ENCODE data around the gene SUPT4H1.

SUPT4H1 gene

DNA sequence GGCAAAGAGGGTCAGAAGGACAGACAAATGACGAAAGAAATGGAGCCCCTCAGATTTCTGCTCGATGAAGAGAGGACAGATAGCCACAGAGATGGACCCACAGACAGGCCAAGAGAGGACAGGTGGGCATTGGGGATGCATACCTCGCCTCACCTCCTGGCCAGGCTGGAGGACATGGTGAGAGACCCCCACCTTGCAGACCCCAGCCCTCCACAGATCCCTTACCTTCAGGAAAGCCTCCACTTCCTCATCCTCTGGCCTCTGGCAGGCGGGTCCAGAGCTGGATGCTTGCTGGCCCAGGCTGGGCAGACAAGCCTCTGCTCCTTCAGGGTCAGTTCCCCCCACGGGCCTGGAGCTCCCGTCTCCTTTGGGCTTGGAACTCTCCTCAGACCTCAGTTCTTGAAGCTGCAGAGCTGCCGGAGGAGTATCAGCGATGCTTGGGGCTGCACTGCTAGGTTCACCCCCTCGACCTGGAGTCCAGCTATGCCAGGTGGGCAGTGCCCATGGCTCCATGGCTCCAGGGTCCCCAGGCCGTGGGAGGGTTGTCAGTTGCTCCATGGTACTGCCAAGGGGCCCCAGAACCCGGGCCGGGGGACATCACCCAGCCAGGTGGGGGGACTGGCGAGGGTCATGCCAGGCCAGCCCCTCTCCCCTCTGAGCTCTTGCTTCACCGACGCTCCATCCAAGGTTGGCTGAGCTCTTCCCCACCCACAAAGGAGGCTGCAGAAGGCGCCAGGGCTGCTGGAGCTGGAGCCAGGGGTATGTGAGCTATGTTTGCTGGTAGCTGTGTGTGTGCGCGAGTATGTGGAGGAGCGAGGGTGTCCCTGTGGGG is 24.4 kb downstream of the SUPT4H1 start:
- Histone ChIP-seq H3K4me1 (ENCODE audit: control extremely low read depth in 1 of 4, control insufficient read depth in 4 of 4, insufficient read depth in 4 of 4, low read length in 3 of 4) (peaks cover 13 to 71% (median 63%) of the 10 kb centered on the region in 4 experiments), H3K36me3 (ENCODE audit: control insufficient read depth in 4 of 4, insufficient read depth in 4 of 4, low read length in 3 of 4) (peaks cover 0 to 32% (median 18%) of the 10 kb centered on the region in 4 experiments), H3K4me3 (ENCODE audit: control insufficient read depth in 1 of 7, extremely low read depth in 1 of 7, insufficient read depth in 4 of 7, low read depth in 2 of 7, low read length in 6 of 7) (peak overlapping the region in 6 of 7 experiments; percentile 8 to 100 (median 88)), H3K27me3 (replicated peaks in 2 of 5; ENCODE audit: control insufficient read depth in 4 of 5, insufficient read depth in 5 of 5, low read length in 4 of 5) (peaks cover 0 to 10% (median 2%) of the 10 kb centered on the region in 5 experiments), H3K9me3 (ENCODE audit: control extremely low read depth in 1 of 5, control insufficient read depth in 4 of 5, insufficient read depth in 2 of 5, low read depth in 1 of 5, low read length in 4 of 5) (peaks cover 0 to 3% (median 0%) of the 10 kb centered on the region in 5 experiments), H3K27ac (ENCODE audit: insufficient read depth in 1 of 2, low read depth in 1 of 2, low read length in 2 of 2, poor library complexity in 1 of 2, severe bottlenecking in 2 of 2) (no peak overlapping the region)
- CTCF ChIA-PET = interaction anchor here (0.8 to 4.0 kb wide), 16 partner anchors 9 to 90 kb away, joined by 3 to 43 read pairs (median 4); partner anchors contain the start of gene SUPT4H1
- WGBS (ENCODE audit: insufficient coverage) = 58% methylated on average over 16 of the region's 19 CpGs
- POLR2A ChIA-PET = interaction anchor here (0.6 to 3.4 kb wide), 10 partner anchors 10 to 90 kb away, joined by 3 to 16 read pairs (median 4); partner anchors contain the start of genes RNF43 and SUPT4H1
- no peak for DNase-seq

DNA sequence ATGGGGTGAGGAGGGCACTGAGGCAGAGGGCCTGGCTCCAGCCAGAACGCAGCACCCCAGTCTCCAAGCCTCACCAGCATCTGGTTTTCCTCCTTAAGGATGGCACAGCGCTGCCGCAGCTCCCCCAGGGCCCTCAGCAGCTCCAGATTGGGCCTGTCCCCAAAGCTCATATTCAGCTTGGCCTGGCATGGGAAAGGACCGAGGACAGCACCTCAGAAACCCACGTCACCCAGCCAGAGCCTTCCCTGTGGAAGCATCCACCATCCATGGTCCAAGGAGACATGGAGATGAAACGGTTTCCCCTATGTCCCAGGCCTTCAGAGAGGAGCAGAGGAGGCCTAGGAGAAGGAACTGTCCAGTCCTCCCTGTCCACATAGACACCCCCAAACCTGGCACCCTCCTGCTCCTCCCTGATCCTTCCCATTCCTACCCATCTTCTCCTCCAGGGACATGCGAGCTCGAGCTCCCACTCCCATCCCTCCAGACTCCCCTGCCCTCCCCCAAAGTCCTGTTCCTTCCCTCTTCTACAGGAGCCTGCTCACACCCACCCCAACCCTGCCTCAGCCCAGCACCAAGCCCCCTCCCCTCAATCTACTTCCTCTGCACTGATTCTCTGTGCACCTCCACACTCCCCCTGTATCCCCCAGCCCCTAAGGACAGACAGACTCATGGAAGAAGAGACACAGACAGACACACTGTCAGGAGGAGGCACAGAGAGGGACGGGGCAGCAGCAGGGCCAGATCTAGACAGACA is 25.2 kb downstream of the SUPT4H1 start:
- 96% methylated on average over 9 of the region's 9 CpGs for WGBS (ENCODE audit: insufficient coverage)
- Histone ChIP-seq H3K36me3 (ENCODE audit: control insufficient read depth in 4 of 4, insufficient read depth in 4 of 4, low read length in 3 of 4) (peaks cover 0 to 36% (median 17%) of the 10 kb centered on the region in 4 experiments), H3K4me1 (ENCODE audit: control extremely low read depth in 1 of 4, control insufficient read depth in 4 of 4, insufficient read depth in 4 of 4, low read length in 3 of 4) (peaks cover 13 to 71% (median 62%) of the 10 kb centered on the region in 4 experiments), H3K4me3 (ENCODE audit: control insufficient read depth in 1 of 7, extremely low read depth in 1 of 7, insufficient read depth in 4 of 7, low read depth in 2 of 7, low read length in 6 of 7) (peak overlapping the region in 3 of 7 experiments; percentile 34 to 100 (median 78)), H3K9me3 (ENCODE audit: control extremely low read depth in 1 of 5, control insufficient read depth in 4 of 5, insufficient read depth in 2 of 5, low read depth in 1 of 5, low read length in 4 of 5) (peaks cover 0 to 3% (median 0%) of the 10 kb centered on the region in 5 experiments), H3K27ac (ENCODE audit: insufficient read depth in 1 of 2, low read depth in 1 of 2, low read length in 2 of 2, poor library complexity in 1 of 2, severe bottlenecking in 2 of 2) (no peak overlapping the region), H3K27me3 (replicated peaks in 2 of 5; ENCODE audit: control insufficient read depth in 4 of 5, insufficient read depth in 5 of 5, low read length in 4 of 5) (peaks cover 0 to 10% (median 2%) of the 10 kb centered on the region in 5 experiments)
- no peak for DNase-seq
- CTCF ChIA-PET = interaction anchor here (0.8 to 4.0 kb wide), 15 partner anchors 9 to 91 kb away, joined by 3 to 43 read pairs (median 4); partner anchors contain the start of gene SUPT4H1
- POLR2A ChIA-PET = interaction anchor here (0.7 to 3.4 kb wide), 8 partner anchors 9 to 91 kb away, joined by 3 to 16 read pairs (median 5); partner anchors contain the start of genes RNF43 and SUPT4H1

DNA sequence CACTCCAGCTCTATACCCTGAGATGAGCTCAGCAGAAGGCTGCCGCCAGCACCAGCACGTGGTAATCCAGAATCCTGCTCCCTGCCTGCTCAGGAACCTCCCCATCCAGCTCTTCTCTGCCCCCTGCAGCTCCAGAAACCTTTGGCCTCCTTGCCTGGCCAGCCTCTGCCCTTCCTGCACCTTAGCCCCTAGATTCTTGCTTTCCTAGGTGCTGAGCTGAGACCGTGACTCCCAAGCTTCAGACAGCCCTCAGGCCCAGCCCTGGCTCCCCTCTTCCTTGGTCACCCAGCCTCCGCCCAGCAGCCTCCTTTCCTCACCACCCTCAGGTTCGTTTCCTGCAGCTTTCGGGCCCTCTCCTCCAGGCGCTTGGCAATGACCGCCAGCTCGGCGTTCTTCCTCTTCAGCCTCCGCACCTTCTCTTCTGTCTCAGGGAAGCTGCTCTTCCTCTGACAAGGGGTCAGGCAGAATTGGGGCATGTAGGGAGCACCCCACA is 26.0 kb downstream of the SUPT4H1 start:
- Histone ChIP-seq H3K27me3 (replicated peaks in 2 of 5; ENCODE audit: control insufficient read depth in 4 of 5, insufficient read depth in 5 of 5, low read length in 4 of 5) (peaks cover 0 to 10% (median 2%) of the 10 kb centered on the region in 5 experiments), H3K27ac (ENCODE audit: insufficient read depth in 1 of 2, low read depth in 1 of 2, low read length in 2 of 2, poor library complexity in 1 of 2, severe bottlenecking in 2 of 2) (no peak overlapping the region), H3K36me3 (ENCODE audit: control insufficient read depth in 4 of 4, insufficient read depth in 4 of 4, low read length in 3 of 4) (peaks cover 0 to 33% (median 14%) of the 10 kb centered on the region in 4 experiments), H3K4me3 (ENCODE audit: control insufficient read depth in 1 of 7, extremely low read depth in 1 of 7, insufficient read depth in 4 of 7, low read depth in 2 of 7, low read length in 6 of 7) (peak overlapping the region in 2 of 7 experiments; percentile 5 to 100), H3K9me3 (ENCODE audit: control extremely low read depth in 1 of 5, control insufficient read depth in 4 of 5, insufficient read depth in 2 of 5, low read depth in 1 of 5, low read length in 4 of 5) (peaks cover 0 to 2% (median 0%) of the 10 kb centered on the region in 5 experiments), H3K4me1 (ENCODE audit: control extremely low read depth in 1 of 4, control insufficient read depth in 4 of 4, insufficient read depth in 4 of 4, low read length in 3 of 4) (peaks cover 13 to 71% (median 62%) of the 10 kb centered on the region in 4 experiments)
- ChIA-PET POLR2A (interaction anchor here (0.7 to 1.9 kb wide), 5 partner anchors 8 to 298 kb away, joined by 3 to 6 read pairs (median 3); partner anchors contain the start of gene SUPT4H1), CTCF (interaction anchor here (0.6 to 4.0 kb wide), 10 partner anchors 9 to 92 kb away, joined by 3 to 43 read pairs (median 4); partner anchors contain the start of gene SUPT4H1)
- 82% methylated on average over 11 of the region's 11 CpGs for WGBS (ENCODE audit: insufficient coverage)
- peak in 1 of 3 donors; percentile 17 for DNase-seq

DNA sequence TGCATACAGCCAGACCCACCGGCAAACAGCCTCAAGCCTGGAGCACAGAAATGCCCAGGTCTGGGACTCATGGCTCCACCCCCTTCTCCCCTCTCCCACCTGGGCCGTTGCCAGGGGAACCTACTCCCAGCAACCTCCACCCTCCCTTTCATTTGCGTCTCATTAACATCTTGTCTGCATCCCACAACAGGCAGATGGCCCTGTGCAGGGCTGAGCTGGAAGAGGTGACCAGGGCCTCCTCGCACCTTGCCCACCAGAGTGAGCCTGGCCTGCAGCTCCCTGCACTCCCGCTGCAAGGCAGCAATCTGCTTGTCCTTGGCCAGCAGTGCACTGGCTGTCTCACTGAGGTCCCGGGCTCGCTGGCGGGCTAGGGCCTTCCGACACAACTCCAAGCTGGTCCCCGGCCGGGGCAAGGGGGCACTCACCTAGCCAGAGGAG is 26.7 kb downstream of the SUPT4H1 start:
- no peaks in the 10 kb centered on the region for H3K9me3 ChIP-seq (ENCODE audit: control extremely low read depth in 1 of 5, control insufficient read depth in 4 of 5, insufficient read depth in 2 of 5, low read depth in 1 of 5, low read length in 4 of 5)
- H3K27me3 ChIP-seq (replicated peaks in 2 of 5; ENCODE audit: control insufficient read depth in 4 of 5, insufficient read depth in 5 of 5, low read length in 4 of 5) = peaks cover 0 to 10% (median 2%) of the 10 kb centered on the region in 5 experiments
- WGBS (ENCODE audit: insufficient coverage) = 82% methylated on average over 6 of the region's 11 CpGs
- peaks cover 0 to 31% (median 7%) of the 10 kb centered on the region in 4 experiments for H3K36me3 ChIP-seq (ENCODE audit: control insufficient read depth in 4 of 4, insufficient read depth in 4 of 4, low read length in 3 of 4)
- DNase-seq = no peak
- H3K4me3 ChIP-seq (ENCODE audit: control insufficient read depth in 1 of 7, extremely low read depth in 1 of 7, insufficient read depth in 4 of 7, low read depth in 2 of 7, low read length in 6 of 7) = peak overlapping the region in 4 of 7 experiments; percentile 0 to 80 (median 69)
- peaks cover 12 to 64% (median 61%) of the 10 kb centered on the region in 4 experiments for H3K4me1 ChIP-seq (ENCODE audit: control extremely low read depth in 1 of 4, control insufficient read depth in 4 of 4, insufficient read depth in 4 of 4, low read length in 3 of 4)
- no peak overlapping the region for H3K27ac ChIP-seq (ENCODE audit: insufficient read depth in 1 of 2, low read depth in 1 of 2, low read length in 2 of 2, poor library complexity in 1 of 2, severe bottlenecking in 2 of 2)
- CTCF ChIA-PET = interaction anchor here (0.6 to 4.0 kb wide), 8 partner anchors 8 to 53 kb away, joined by 3 to 43 read pairs (median 4); partner anchors contain the start of gene SUPT4H1
- POLR2A ChIA-PET = interaction anchor here (0.7 to 1.9 kb wide), 4 partner anchors 12 to 299 kb away, joined by 3 to 6 read pairs (median 4); partner anchors contain the start of gene SUPT4H1

DNA sequence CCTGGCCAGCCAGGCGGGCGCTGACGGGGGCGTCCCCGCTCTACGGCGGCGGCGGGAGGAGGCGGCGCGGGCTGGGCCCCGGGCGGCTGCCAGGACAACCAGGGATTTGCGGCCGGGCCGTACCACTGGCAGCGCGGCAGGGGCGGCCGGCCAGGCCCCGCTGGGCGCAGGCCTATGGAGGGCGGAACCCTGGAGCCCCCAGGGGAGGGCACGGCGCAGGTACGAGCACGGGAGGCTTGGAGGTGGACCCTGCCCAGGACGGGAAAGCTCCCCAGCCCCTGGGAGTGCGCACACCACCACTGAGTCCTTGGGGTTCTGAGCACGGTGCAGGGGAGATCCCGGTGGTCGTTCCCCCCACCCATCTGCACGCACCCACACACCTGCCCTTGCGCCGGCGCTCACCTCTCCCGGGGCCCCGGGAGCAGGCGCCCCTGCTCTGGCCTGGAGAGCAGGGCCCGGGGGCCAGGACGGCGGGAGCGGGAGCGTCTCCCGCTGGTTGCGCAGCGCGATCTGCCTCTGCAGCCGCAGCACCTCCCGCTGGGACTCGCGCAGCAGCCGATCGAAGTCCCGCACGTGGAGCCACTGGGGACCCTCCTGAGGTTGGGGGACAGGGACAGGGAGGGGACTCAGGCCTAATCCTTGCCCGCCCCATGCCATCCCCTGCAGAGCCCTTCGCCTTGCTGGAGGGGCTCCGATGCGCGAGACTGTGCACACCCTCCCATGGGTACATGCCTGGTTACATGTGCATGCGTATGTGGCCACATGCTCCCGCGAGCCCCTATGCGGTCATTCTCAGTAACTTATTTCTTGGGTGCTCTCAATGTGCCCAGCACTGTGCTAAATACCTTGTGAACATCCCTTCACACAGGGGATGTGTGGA is 27.4 kb downstream of the SUPT4H1 start:
- POLR2A ChIA-PET = interaction anchor here (1.2 to 1.9 kb wide), 2 partner anchors 13 to 28 kb away, joined by 4 to 6 read pairs; partner anchors contain the start of gene SUPT4H1
- no peak overlapping the region for H3K27ac ChIP-seq (ENCODE audit: insufficient read depth in 1 of 2, low read depth in 1 of 2, low read length in 2 of 2, poor library complexity in 1 of 2, severe bottlenecking in 2 of 2)
- peak in 2 of 3 donors; percentile 48 to 62 for DNase-seq
- H3K36me3 ChIP-seq (ENCODE audit: control insufficient read depth in 4 of 4, insufficient read depth in 4 of 4, low read length in 3 of 4) = peaks cover 0 to 29% (median 2%) of the 10 kb centered on the region in 4 experiments
- WGBS (ENCODE audit: insufficient coverage) = 10% methylated on average over 62 of the region's 66 CpGs
- CTCF ChIA-PET = interaction anchor here (1.3 to 4.0 kb wide), 2 partner anchors 7 to 19 kb away, joined by 4 to 43 read pairs; no protein-coding TSS in a partner anchor
- H3K4me3 ChIP-seq (ENCODE audit: control insufficient read depth in 1 of 7, extremely low read depth in 1 of 7, insufficient read depth in 4 of 7, low read depth in 2 of 7, low read length in 6 of 7) = peak overlapping the region in 6 of 7 experiments; percentile 10 to 80 (median 62)
- H3K9me3 ChIP-seq (ENCODE audit: control extremely low read depth in 1 of 5, control insufficient read depth in 4 of 5, insufficient read depth in 2 of 5, low read depth in 1 of 5, low read length in 4 of 5) = no peaks in the 10 kb centered on the region
- H3K4me1 ChIP-seq (ENCODE audit: control extremely low read depth in 1 of 4, control insufficient read depth in 4 of 4, insufficient read depth in 4 of 4, low read length in 3 of 4) = peaks cover 5 to 58% (median 55%) of the 10 kb centered on the region in 4 experiments
- H3K27me3 ChIP-seq (replicated peaks in 2 of 5; ENCODE audit: control insufficient read depth in 4 of 5, insufficient read depth in 5 of 5, low read length in 4 of 5) = peaks cover 0 to 10% (median 2%) of the 10 kb centered on the region in 5 experiments
